AG04449 (cell line): ENCODE measurements around the gene CD300C.

Experiments used
- CTCF ChIA-PET: fragments of 350-600 bp; formaldehyde crosslinking; extraction: SDS; loops from one replicate; lab custom pipeline; 2021; ENCODE audit warnings: antibody characterized with exemption; lab: Yijun Ruan, JAX
- POLR2A ChIA-PET: fragments of 400-600, 350-600 bp; formaldehyde crosslinking; extraction: SDS; loops from one replicate; lab custom pipeline; 2020; ENCODE audit warnings: antibody characterized with exemption, inconsistent platforms; lab: Yijun Ruan, JAX
- DNase-seq: peaks from one replicate; pipeline ENCODE4 v3.0.0-alpha.2; 2010; ENCODE audit warnings: low read depth, low spot score
- H3K4me3 ChIP-seq: 2 replicates; pipeline ENCODE4 v1.5.1; 2011; ENCODE audit warnings: low read depth, mild to moderate bottlenecking, control low read depth, low read length
- CTCF ChIP-seq: IDR thresholded peaks from one replicate; pipeline ENCODE4 v1.5.1; 2011; ENCODE audit warnings: mild to moderate bottlenecking, moderate library complexity, low read length, control low read depth, inconsistent platforms; ENCODE audit not compliant: insufficient read depth; ENCODE audit errors: missing control alignments

CD300C gene

GRCh38 chr17:74545843-74546230 lies at the start of gene CD300C:
Gene CD300C (minus strand): TSS chr17:74546115. CDS start chr17:74545782, 333 bp downstream.
- no peak for TF ChIP-seq CTCF
- DNase-seq = no peak
- CTCF ChIA-PET = no interaction called here
- no peak within 1 kb of the TSS for H3K4me3 ChIP-seq
- POLR2A ChIA-PET = no interaction called here

GRCh38 chr17:74595037-74595750 lies 49.3 kb upstream of the CD300C start:
- no peak overlapping the region for H3K4me3 ChIP-seq
- ChIA-PET POLR2A (no interaction called here), CTCF (no interaction called here)
- DNase-seq = no peak
- TF ChIP-seq CTCF = no peak

GRCh38 chr17:74592087-74592990 lies 46.4 kb upstream of the CD300C start, which contains the start of gene CD300LD:
Gene CD300LD (minus strand): TSS chr17:74592283. CDS start chr17:74592202, 81 bp downstream.
- POLR2A ChIA-PET = no interaction called here
- TF ChIP-seq CTCF = no peak
- no peak for DNase-seq
- CTCF ChIA-PET = interaction anchor here (1.0 to 1.4 kb wide), 2 partner anchors 9 to 64 kb away, joined by 3 to 4 read pairs; no protein-coding TSS in a partner anchor
- H3K4me3 ChIP-seq = no peak within 1 kb of the TSS

GRCh38 chr17:74591503-74591902 lies 45.6 kb upstream of the CD300C start:
- CTCF ChIA-PET = interaction anchor here (1.0 kb wide), 1 partner anchor 10 kb away, joined by 4 read pairs; no protein-coding TSS in a partner anchor
- POLR2A ChIA-PET = no interaction called here
- no peak for DNase-seq

GRCh38 chr17:74585711-74586110 lies 39.8 kb upstream of the CD300C start:
- POLR2A ChIA-PET = no interaction called here
- CTCF ChIA-PET = no interaction called here
- no peak for TF ChIP-seq CTCF
- DNase-seq = no peak
- no peak overlapping the region for H3K4me3 ChIP-seq

More at GRCh38 chr17:74591503-74591902, 45.6 kb upstream of the CD300C start:
- no peak for TF ChIP-seq CTCF
- H3K4me3 ChIP-seq = no peak overlapping the region
